H9 (cell line): Measurements from ENCODE around the gene UEVLD. TPM values are rescaled to one million over a fixed set of nuclear protein-coding genes. Genes with fewer than 3 reads are reported as not detected.

Experiments
- DNase-seq: peaks from one replicate; pipeline ENCODE4 v3.0.0-alpha.2; 2017
- H2AFZ ChIP-seq: one replicate; pipeline ENCODE4 v1.6.1; 2013; ENCODE audit warnings: mild to moderate bottlenecking, low read length, control low read depth, moderate library complexity
- H2AK5ac ChIP-seq: 2 replicates; pipeline ENCODE4 v1.6.1; 2013; ENCODE audit warnings: low read length, control low read depth, mixed read lengths; ENCODE audit not compliant: insufficient read length
- H2BK120ac ChIP-seq: one replicate; pipeline ENCODE4 v1.6.1; 2013; ENCODE audit warnings: low read depth, mild to moderate bottlenecking, low read length, control low read depth, inconsistent platforms; ENCODE audit not compliant: poor library complexity, severe bottlenecking
- H2BK12ac ChIP-seq: 2 replicates; pipeline ENCODE4 v1.6.1; 2013; ENCODE audit warnings: low read length, control low read depth, mixed read lengths, low read depth; ENCODE audit not compliant: insufficient read length
- H2BK15ac ChIP-seq: 2 replicates; pipeline ENCODE4 v1.6.1; 2013; ENCODE audit warnings: low read depth, low read length, control low read depth
- H2BK20ac ChIP-seq: one replicate; pipeline ENCODE4 v1.6.1; 2013; ENCODE audit warnings: low read depth, mild to moderate bottlenecking, low read length, control low read depth, inconsistent platforms; ENCODE audit not compliant: poor library complexity, severe bottlenecking
- H2BK5ac ChIP-seq: 2 replicates; pipeline ENCODE4 v1.6.1; 2013; ENCODE audit warnings: low read length, control low read depth, mixed read lengths; ENCODE audit not compliant: insufficient read length
- H3K14ac ChIP-seq: 2 replicates; pipeline ENCODE4 v1.6.1; 2013; ENCODE audit warnings: low read length, control low read depth; ENCODE audit not compliant: insufficient read depth
- H3K18ac ChIP-seq: 2 replicates; pipeline ENCODE4 v1.6.1; 2013; ENCODE audit warnings: low read depth, mild to moderate bottlenecking, mixed read lengths, low read length, control low read depth; ENCODE audit not compliant: insufficient read length
- H3K23ac ChIP-seq: 2 replicates; pipeline ENCODE4 v1.6.1; 2013; ENCODE audit warnings: low read length, control low read depth, mixed read lengths, low read depth; ENCODE audit not compliant: insufficient read length
- H3K23me2 ChIP-seq: 2 replicates; pipeline ENCODE4 v1.6.1; 2013; ENCODE audit warnings: low read depth, mild to moderate bottlenecking, mixed read lengths, low read length, control low read depth; ENCODE audit not compliant: insufficient read length, poor library complexity, severe bottlenecking
- H3K27ac ChIP-seq: 2 replicates; pipeline ENCODE4 v1.5.1; 2013; ENCODE audit warnings: low read length, control low read depth, mixed read lengths, low read depth; ENCODE audit not compliant: insufficient read length
- H3K27me3 ChIP-seq: 2 replicates; pipeline ENCODE4 v1.6.1; 2013; ENCODE audit warnings: low read length, control low read depth, inconsistent platforms; ENCODE audit not compliant: insufficient read depth
- H3K4ac ChIP-seq: 2 replicates; pipeline ENCODE4 v1.6.1; 2013; ENCODE audit warnings: low read depth, mild to moderate bottlenecking, control low read depth, inconsistent platforms, low read length, moderate library complexity
- H3K4me1 ChIP-seq: 2 replicates; pipeline ENCODE4 v1.6.1; 2013; ENCODE audit warnings: low read length, control low read depth, inconsistent platforms; ENCODE audit not compliant: insufficient read depth
- H3K4me2 ChIP-seq: 2 replicates; pipeline ENCODE4 v1.6.1; 2013; ENCODE audit warnings: low read length, control low read depth, mixed read lengths; ENCODE audit not compliant: insufficient read length, insufficient read depth
- H3K56ac ChIP-seq: 2 replicates; pipeline ENCODE4 v1.6.1; 2013; ENCODE audit warnings: low read depth, mild to moderate bottlenecking, mixed read lengths, low read length, control low read depth; ENCODE audit not compliant: insufficient read length
- H3K79me1 ChIP-seq: 2 replicates; pipeline ENCODE4 v1.6.1; 2013; ENCODE audit warnings: low read depth, mild to moderate bottlenecking, moderate library complexity, low read length, control low read depth, inconsistent platforms; ENCODE audit not compliant: insufficient read depth, poor library complexity, severe bottlenecking
- H3K79me2 ChIP-seq: 2 replicates; pipeline ENCODE4 v1.6.1; 2013; ENCODE audit warnings: low read length, control low read depth, inconsistent platforms; ENCODE audit not compliant: insufficient read depth
- H3K9ac ChIP-seq: 2 replicates; pipeline ENCODE4 v1.6.1; 2013; ENCODE audit warnings: low read length, control low read depth, mixed read lengths; ENCODE audit not compliant: insufficient read length; ENCODE audit errors: extremely low read depth
- H3K9me3 ChIP-seq: one replicate; pipeline ENCODE4 v1.6.1; 2013; ENCODE audit warnings: low read depth, low read length, inconsistent platforms; ENCODE audit not compliant: control insufficient read depth
- H3T11ph ChIP-seq: one replicate; pipeline ENCODE4 v1.6.1; 2013; ENCODE audit warnings: mild to moderate bottlenecking, low read length, control low read depth, inconsistent platforms
- H4K20me1 ChIP-seq: one replicate; pipeline ENCODE4 v1.6.1; 2013; ENCODE audit not compliant: control insufficient read depth, insufficient read length, insufficient read depth
- H4K5ac ChIP-seq: 2 replicates; pipeline ENCODE4 v1.6.1; 2013; ENCODE audit warnings: low read depth, mild to moderate bottlenecking, mixed read lengths, low read length, control low read depth; ENCODE audit not compliant: insufficient read length
- H4K8ac ChIP-seq: replicated peaks from 2 replicates; pipeline ENCODE4 v1.6.1; 2013; ENCODE audit warnings: low read length, control low read depth, mixed read lengths, low read depth; ENCODE audit not compliant: insufficient read length
- H4K91ac ChIP-seq: 2 replicates; pipeline ENCODE4 v1.6.1; 2013; ENCODE audit warnings: low read depth, mild to moderate bottlenecking, moderate library complexity, mixed read lengths, low read length, control low read depth; ENCODE audit not compliant: insufficient read length
- H3K27ac Mint-ChIP-seq, 3 experiments: 2 replicates in 2 of 3; 3 replicates in 1 of 3; pipeline ENCODE4 v1.8.0; 2020 to 2021; ENCODE audit warnings: mixed read lengths in 3 of 3, mild to moderate bottlenecking in 1 of 3, moderate library complexity in 1 of 3
- H3K27me3 Mint-ChIP-seq: 2 replicates; pipeline ENCODE4 v1.8.0; 2021; ENCODE audit warnings: low read depth, mild to moderate bottlenecking, moderate library complexity, mixed read lengths
- H3K36me3 Mint-ChIP-seq, 3 experiments: 2 replicates in 2 of 3; 3 replicates in 1 of 3; pipeline ENCODE4 v1.8.0; 2020 to 2021; ENCODE audit warnings: low read depth in 3 of 3, mixed read lengths in 3 of 3; ENCODE audit not compliant: insufficient read depth in 1 of 3
- H3K4me1 Mint-ChIP-seq, 2 experiments: 2 replicates each; pipeline ENCODE4 v1.8.0; 2020; ENCODE audit warnings: mixed read lengths in 2 of 2
- H3K4me3 Mint-ChIP-seq, 2 experiments: 2 replicates in 1 of 2; 3 replicates in 1 of 2; pipeline ENCODE4 v1.8.0; 2020 to 2021; ENCODE audit warnings: mild to moderate bottlenecking in 2 of 2, mixed read lengths in 2 of 2, moderate library complexity in 1 of 2
- H3K9me3 Mint-ChIP-seq, 2 experiments: 2 replicates in 1 of 2; 3 replicates in 1 of 2; pipeline ENCODE4 v1.8.0; 2020; ENCODE audit warnings: mild to moderate bottlenecking in 2 of 2, mixed read lengths in 2 of 2, moderate library complexity in 1 of 2
- CTCF ChIP-seq: fragments of 200-600 bp; sonication (generic); conservative IDR thresholded peaks from 3 replicates; pipeline ENCODE4 v1.8.0; 2021; ENCODE audit warnings: antibody characterized with exemption, mild to moderate bottlenecking
- WGBS: extraction: QIAGEN DNeasy Blood & Tissue Kit; methylation state at CpG from one replicate; pipeline ENCODE4 v1.1.7; 2013; ENCODE audit warnings: missing lambda C conversion rate, low lambda C conversion rate, mixed read lengths; ENCODE audit not compliant: insufficient read length; ENCODE audit errors: extremely low coverage; 5-methylcytosine and 5-hydroxymethylcytosine counted together
- total RNA-seq: library from RNA; stranded (reverse); gene quantifications from 2 replicates; pipeline ENCODE4 v1.2.1, GENCODE V29; 2021

UEVLD gene
- total RNA-seq, 1 experiment from 2014 or later: 7.9 TPM

GRCh38 chr11:18617688-18618341 is 29.3 kb upstream of the UEVLD start:
- Mint-ChIP-seq H3K36me3 (peaks cover 6 to 19% (median 18%) of the 10 kb centered on the region in 3 experiments; a peak in 6 of 7 replicates), H3K27ac (peak overlapping the region in 1 of 3 experiments; percentile 79; a peak in 2 of 7 replicates), H3K27me3 (no peaks in the 10 kb centered on the region), H3K9me3 (no peaks in the 10 kb centered on the region), H3K4me1 (no peaks in the 10 kb centered on the region), H3K4me3 (no peak overlapping the region)
- H4K20me1 ChIP-seq: no peaks in the 10 kb centered on the region
- no peak overlapping the region for H2BK12ac ChIP-seq
- no peak overlapping the region for H3K9ac ChIP-seq
- no peaks in the 10 kb centered on the region for H3K79me1 ChIP-seq
- no CpG with 5 or more reads among the region's 10 CpGs for WGBS
- H2BK15ac ChIP-seq: no peak overlapping the region
- H4K8ac ChIP-seq: no peak overlapping the region
- no peak overlapping the region for H3K23ac ChIP-seq
- no peak overlapping the region for H3K4ac ChIP-seq
- H3K23me2 ChIP-seq: no peaks in the 10 kb centered on the region
- no peak overlapping the region for H4K5ac ChIP-seq
- no peak for DNase-seq
- no peaks in the 10 kb centered on the region for H3K9me3 ChIP-seq
- H2BK20ac ChIP-seq: no peak overlapping the region
- no peak overlapping the region for H3K18ac ChIP-seq
- H2AFZ ChIP-seq: no peak overlapping the region
- no peak overlapping the region for H3T11ph ChIP-seq
- H3K27ac ChIP-seq: no peak overlapping the region
- no peak overlapping the region for H2BK5ac ChIP-seq
- no peaks in the 10 kb centered on the region for H3K27me3 ChIP-seq
- no peak overlapping the region for H4K91ac ChIP-seq
- peaks cover 3% of the 10 kb centered on the region; the same call in 1 of the 2 replicates for H3K79me2 ChIP-seq
- H2AK5ac ChIP-seq: no peak overlapping the region
- TF ChIP-seq CTCF: no peak
- H2BK120ac ChIP-seq: no peak overlapping the region
- H3K14ac ChIP-seq: no peak overlapping the region
- no peak overlapping the region for H3K4me2 ChIP-seq
- no peaks in the 10 kb centered on the region for H3K4me1 ChIP-seq
- H3K56ac ChIP-seq: no peak overlapping the region
